ENCODE measurements around the gene CCDC152.

DNA sequence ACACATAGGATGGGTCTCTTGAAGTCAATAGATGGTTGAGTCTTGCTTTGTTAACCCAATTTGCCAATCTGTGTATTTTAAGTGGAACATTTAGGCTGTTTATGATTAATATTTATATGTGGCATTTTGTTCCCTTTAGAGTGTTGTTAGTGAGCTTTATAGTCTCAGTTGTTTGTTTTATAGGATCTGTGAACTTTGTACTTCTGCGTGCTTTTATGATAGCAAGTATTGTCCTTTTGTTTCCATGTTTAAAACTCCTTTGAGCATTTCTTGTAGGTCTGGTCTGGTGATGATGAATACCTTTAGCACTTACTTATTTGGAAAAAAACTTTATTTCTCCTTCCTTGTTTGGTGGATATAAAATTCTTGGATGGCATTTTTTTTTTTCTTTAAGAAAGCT, 31.2 kb downstream of the CCDC152 start:
- TF ChIP-seq, protein P1, sequence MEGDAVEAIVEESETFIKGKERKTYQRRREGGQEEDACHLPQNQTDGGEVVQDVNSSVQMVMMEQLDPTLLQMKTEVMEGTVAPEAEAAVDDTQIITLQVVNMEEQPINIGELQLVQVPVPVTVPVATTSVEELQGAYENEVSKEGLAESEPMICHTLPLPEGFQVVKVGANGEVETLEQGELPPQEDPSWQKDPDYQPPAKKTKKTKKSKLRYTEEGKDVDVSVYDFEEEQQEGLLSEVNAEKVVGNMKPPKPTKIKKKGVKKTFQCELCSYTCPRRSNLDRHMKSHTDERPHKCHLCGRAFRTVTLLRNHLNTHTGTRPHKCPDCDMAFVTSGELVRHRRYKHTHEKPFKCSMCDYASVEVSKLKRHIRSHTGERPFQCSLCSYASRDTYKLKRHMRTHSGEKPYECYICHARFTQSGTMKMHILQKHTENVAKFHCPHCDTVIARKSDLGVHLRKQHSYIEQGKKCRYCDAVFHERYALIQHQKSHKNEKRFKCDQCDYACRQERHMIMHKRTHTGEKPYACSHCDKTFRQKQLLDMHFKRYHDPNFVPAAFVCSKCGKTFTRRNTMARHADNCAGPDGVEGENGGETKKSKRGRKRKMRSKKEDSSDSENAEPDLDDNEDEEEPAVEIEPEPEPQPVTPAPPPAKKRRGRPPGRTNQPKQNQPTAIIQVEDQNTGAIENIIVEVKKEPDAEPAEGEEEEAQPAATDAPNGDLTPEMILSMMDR (conservative IDR thresholded peaks at IDR 0.05; ENCODE audit: low read depth, low read length) = no peak
- TF ChIP-seq EZH2 (IDR thresholded peaks at IDR 0.05; ENCODE audit: low read length, unreplicated experiment) = no peak
